Naive thymus-derived CD8-positive, alpha-beta T cell (primary cell): ENCODE results near the gene RANBP2. TPM values are rescaled to one million over a fixed set of nuclear protein-coding genes. Genes with fewer than 3 reads are reported as not detected.
"Not testable (repeated sequence)": the region's sequence is repeated elsewhere in the genome, so short reads cannot be mapped to it uniquely, and the experiment has no call there.

Source experiments
- ATAC-seq, 2 donors: fragments of 150-1000 bp; cut with Tn5 transposase in 1 of 2; sonication (Bioruptor Pico), chemical (Tn5 transposase) in 1 of 2; 1 replicate in 1 of 2; 2 replicates in 1 of 2; pipeline ENCODE4 v1.10.0; 2021; ENCODE audit warnings: mild to moderate bottlenecking in 2 of 2, moderate library complexity in 2 of 2
- POLR2A ChIA-PET: fragments of 350-600 bp; sonication (Branson Sonifier 250); formaldehyde crosslinking; loops from one replicate; lab custom pipeline; 2021; ENCODE audit warnings: antibody characterized with exemption; lab: Charles Lee
- DNase-seq, 10 donors: peaks; one replicate each; pipeline versions ENCODE4 v3.0.0 to v3.0.0-alpha.2; 2020 to 2022
- H3K27ac Mint-ChIP-seq, 10 donors: one replicate each; pipeline ENCODE4 v1.8.0; 2020 to 2022; ENCODE audit warnings: mild to moderate bottlenecking in 10 of 10, mixed read lengths in 10 of 10, moderate library complexity in 4 of 10, inconsistent platforms in 1 of 10
- H3K27me3 Mint-ChIP-seq, 5 donors: one replicate each; pipeline ENCODE4 v1.8.0; 2021 to 2022; ENCODE audit warnings: mixed read lengths in 5 of 5
- H3K36me3 Mint-ChIP-seq, 3 donors: one replicate each; pipeline ENCODE4 v1.8.0; 2020 to 2022; ENCODE audit warnings: mixed read lengths in 3 of 3, mild to moderate bottlenecking in 2 of 3, inconsistent platforms in 1 of 3
- H3K4me1 Mint-ChIP-seq, 4 donors: one replicate each; pipeline ENCODE4 v1.8.0; 2021 to 2022; ENCODE audit warnings: mixed read lengths in 4 of 4
- H3K4me3 Mint-ChIP-seq, 10 donors: one replicate each; pipeline ENCODE4 v1.8.0; 2020 to 2022; ENCODE audit warnings: mild to moderate bottlenecking in 10 of 10, mixed read lengths in 10 of 10, moderate library complexity in 6 of 10, inconsistent platforms in 1 of 10
- H3K9me3 Mint-ChIP-seq, 9 donors: one replicate each; pipeline ENCODE4 v1.8.0; 2020 to 2022; ENCODE audit warnings: mixed read lengths in 9 of 9, mild to moderate bottlenecking in 3 of 9, inconsistent platforms in 1 of 9, moderate library complexity in 1 of 9
- polyA plus RNA-seq, 3 donors: library from polyadenylated mRNA; unstranded; fragments of 300-500 nt; fragmentation: Illumina TruSeq; gene quantifications; one replicate each; pipeline ENCODE4 v1.2.3, GENCODE V29; 2021
- total RNA-seq, 8 experiments: library from RNA in 2 of 8; stranded (reverse) in 2 of 8; gene quantifications; one replicate each; pipeline ENCODE4 v1.2.3 and lab custom pipeline; 2021 to 2026

RANBP2 gene
- total RNA-seq, result 10 to 100 TPM; 86.1 to 96.8 TPM
- 10 to 100 TPM in 2 of 3 donors, 1 to 10 TPM in 1; 7.9 to 15.6 (median 12.8) TPM for polyA plus RNA-seq
- total RNA-seq (lab: John Stamatoyannopoulos, UW), result 433 to 633 (median 537) reads per million in 6 experiments

DNA sequence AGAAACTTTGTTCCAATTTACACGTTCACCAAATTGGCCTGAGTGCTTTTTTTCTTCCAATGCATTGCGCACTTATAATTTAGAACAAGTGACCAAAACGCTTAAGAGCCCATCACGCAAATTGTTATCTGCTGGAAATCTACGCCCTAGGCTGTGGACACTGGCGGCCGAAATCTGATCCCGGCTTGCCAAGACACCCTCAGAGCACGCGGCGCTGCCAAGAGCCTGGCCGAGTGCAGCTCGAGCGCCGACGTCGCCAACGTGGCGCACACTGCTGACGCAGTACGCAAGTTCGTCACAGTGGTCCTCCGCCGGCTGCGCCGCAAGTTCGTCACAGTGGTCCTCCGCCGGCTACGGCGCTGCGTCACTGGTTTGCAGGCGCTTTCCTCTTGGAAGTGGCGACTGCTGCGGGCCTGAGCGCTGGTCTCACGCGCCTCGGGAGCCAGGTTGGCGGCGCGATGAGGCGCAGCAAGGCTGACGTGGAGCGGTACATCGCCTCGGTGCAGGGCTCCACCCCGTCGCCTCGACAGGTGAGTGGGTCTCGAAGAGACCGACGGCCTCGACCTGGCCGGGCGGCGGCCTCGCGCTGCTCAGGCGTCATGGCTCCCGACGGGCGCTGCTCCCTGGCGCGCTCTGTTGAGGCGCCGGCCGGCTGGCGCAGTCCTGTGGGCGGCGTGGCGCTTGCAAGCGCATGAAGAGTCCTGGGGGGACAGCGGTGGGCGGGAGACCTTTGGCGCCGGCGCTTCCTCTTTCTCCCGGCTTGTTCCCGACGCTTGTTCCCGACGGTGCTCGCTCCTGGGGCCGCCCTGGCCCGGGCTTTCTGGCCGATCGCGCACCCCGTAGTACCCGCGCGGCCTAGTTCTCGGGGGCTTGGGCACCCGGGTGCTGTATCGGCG, at the start of gene RANBP2:
RANBP2 (plus strand) TSS at position 334 of the 896 bp plus-strand sequence; CDS start at position 459, 125 bp downstream.
- ATAC-seq, result peak; percentile 89 to 93
- POLR2A ChIA-PET, result interaction anchor here (0.9 to 1.1 kb wide), 3 partner anchors 9 to 312 kb away, joined by 3 to 4 read pairs (median 3); partner anchors contain the start of gene GCC2
- peak within 1 kb of the TSS; percentile 98 to 100 (median 99) for H3K27ac Mint-ChIP-seq
- peaks cover 7 to 32% (median 28%) of the 10 kb centered on the region in 4 donors for H3K4me1 Mint-ChIP-seq
- peaks cover 0 to 7% (median 0%) of the 10 kb centered on the region in 3 donors for H3K36me3 Mint-ChIP-seq
- peak within 1 kb of the TSS; percentile 91 to 98 (median 96) for H3K4me3 Mint-ChIP-seq
- peak; percentile 87 to 97 (median 94) for DNase-seq
- no peaks in the 10 kb centered on the region for H3K27me3 Mint-ChIP-seq
- H3K9me3 Mint-ChIP-seq, result no peaks in the 10 kb centered on the region

DNA sequence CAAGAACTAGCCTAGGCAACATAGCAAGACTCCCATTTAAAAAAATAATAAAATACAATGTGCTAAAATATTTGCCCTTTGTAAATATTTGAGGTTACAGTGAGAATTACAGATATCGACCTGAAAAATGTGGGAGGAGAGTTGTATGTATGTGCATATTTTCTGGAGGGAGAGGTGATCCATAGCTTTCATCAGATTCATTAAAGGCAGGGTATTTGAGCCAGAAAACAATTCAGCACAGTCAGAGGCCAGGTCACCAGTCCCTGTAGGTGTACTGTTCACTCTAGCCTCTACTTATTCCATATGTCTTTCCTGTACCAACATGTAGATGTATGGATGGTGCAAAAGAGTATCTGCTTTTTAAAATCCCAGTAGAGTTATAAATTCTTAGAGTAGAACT, 49.0 kb upstream of the RANBP2 start:
- POLR2A ChIA-PET, H3K27ac Mint-ChIP-seq, ATAC-seq: not testable (repeated sequence)

DNA sequence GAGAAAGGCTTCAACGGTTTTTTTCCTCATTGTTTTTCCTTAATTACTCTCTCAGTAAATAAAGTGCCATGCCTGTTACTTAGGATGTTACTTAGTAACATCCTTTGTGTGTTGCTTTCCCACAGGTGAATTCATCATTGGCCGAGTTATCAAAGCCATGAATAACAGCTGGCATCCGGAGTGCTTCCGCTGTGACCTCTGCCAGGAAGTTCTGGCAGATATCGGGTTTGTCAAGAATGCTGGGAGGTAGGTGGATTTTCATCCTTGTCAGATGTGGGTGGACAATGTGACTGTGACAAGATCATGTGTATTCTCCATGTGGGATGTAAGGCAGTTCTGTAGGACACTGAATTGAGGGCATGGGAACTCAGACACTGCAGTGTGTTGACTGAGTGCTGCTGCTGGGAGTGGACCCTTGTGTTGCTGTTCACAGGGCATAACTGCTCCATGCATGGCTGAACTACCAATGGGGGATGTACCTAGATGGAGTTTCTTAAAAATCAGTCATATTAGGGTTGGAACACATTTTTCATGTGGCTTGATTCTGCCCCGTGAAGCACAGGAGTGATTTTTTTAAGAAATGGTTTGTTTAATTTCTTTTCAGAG, 47.0 kb upstream of the RANBP2 start:
- H3K4me1 Mint-ChIP-seq, H3K27ac Mint-ChIP-seq, H3K27me3 Mint-ChIP-seq, ATAC-seq, H3K4me3 Mint-ChIP-seq, POLR2A ChIA-PET, DNase-seq, H3K9me3 Mint-ChIP-seq: not testable (repeated sequence)
- peaks cover 0 to 20% (median 0%) of the 10 kb centered on the region in 3 donors for H3K36me3 Mint-ChIP-seq

More for the DNA sequence above, 49.0 kb upstream of the RANBP2 start:
- not testable (repeated sequence) for H3K4me3 Mint-ChIP-seq, H3K9me3 Mint-ChIP-seq, DNase-seq, H3K4me1 Mint-ChIP-seq, H3K27me3 Mint-ChIP-seq
- peaks cover 0 to 17% (median 0%) of the 10 kb centered on the region in 3 donors for H3K36me3 Mint-ChIP-seq

DNA sequence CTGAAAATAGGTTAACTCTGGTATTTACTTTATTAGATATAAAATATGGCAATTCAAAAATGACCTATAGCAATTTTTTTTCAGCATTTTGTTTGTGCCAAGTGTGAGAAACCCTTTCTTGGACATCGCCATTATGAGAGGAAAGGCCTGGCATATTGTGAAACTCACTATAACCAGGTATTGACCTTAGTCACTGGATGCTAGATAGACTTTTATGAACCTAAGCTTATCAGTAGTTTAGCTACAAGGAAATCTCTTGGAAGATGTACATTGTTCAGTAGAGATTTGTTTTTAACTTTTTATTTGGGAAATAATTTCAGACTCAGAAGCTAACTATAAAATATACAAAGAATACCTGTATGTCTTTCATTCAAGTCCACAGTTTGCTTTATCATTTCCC, 42.8 kb upstream of the RANBP2 start:
- H3K36me3 Mint-ChIP-seq, result peaks cover 0 to 44% (median 0%) of the 10 kb centered on the region in 3 donors
- ATAC-seq, H3K9me3 Mint-ChIP-seq, H3K4me3 Mint-ChIP-seq, DNase-seq, H3K4me1 Mint-ChIP-seq, H3K27me3 Mint-ChIP-seq, POLR2A ChIA-PET, H3K27ac Mint-ChIP-seq: not testable (repeated sequence)

- H3K9me3 Mint-ChIP-seq, H3K27ac Mint-ChIP-seq, H3K27me3 Mint-ChIP-seq, DNase-seq, POLR2A ChIA-PET, H3K4me1 Mint-ChIP-seq, ATAC-seq: not testable (repeated sequence)
- Mint-ChIP-seq H3K36me3 (peaks cover 0 to 47% (median 0%) of the 10 kb centered on the region in 3 donors), H3K4me3 (peak overlapping the region in 1 of 10 donors; percentile 22)
Measured at GRCh38 chr2:108677239-108677744, 42.0 kb upstream of the RANBP2 start.

DNA sequence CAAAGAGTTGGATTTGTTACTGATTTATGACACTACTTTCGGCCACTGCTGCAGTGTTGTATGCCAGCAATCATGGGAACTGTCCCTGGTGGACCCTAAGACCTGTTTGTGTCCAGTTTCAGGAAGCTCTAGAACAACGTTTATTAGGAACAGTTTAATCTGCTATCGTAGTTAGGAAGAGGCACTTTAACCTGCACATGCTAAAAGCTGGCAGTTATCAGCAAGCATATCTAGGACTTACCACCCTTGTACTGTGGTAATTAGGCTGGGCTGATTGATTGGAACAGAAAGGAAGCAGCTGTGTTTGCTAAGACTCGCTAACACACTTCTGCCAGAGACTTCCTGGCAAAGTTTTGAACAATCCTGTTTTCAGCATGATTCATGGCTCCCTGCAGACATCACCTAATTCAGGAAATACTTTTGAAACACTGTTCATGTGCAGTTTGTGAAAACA, 41.1 kb upstream of the RANBP2 start:
- not testable (repeated sequence) for H3K27me3 Mint-ChIP-seq, H3K27ac Mint-ChIP-seq

DNA sequence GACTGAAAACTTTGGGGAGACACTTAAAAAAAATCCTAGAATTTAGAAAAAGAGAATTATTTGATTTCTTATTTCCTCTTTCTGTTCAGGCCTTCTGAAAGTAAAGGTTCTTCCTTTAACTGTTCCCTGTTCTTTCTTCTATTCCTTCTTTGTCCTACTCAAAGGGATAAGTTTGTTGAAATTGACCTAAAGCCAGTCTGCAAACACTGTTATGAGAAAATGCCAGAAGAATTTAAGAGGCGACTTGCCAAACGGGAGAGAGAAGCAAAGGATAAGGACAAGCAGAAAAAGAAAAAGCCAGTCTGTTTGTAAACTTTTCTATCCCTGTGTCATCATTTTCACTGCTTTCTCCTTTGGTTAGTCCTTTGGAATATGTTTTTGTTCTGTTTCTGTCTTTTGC, 38.5 kb upstream of the RANBP2 start:
- H3K4me1 Mint-ChIP-seq, H3K9me3 Mint-ChIP-seq, H3K4me3 Mint-ChIP-seq, H3K27ac Mint-ChIP-seq, H3K27me3 Mint-ChIP-seq, ATAC-seq, DNase-seq: not testable (repeated sequence)
- POLR2A ChIA-PET, result interaction anchor here (0.7 kb wide), 1 partner anchor 183 kb away, joined by 6 read pairs; no protein-coding TSS in a partner anchor
- H3K36me3 Mint-ChIP-seq, result peaks cover 0 to 37% (median 0%) of the 10 kb centered on the region in 3 donors

More for the DNA sequence above, 41.1 kb upstream of the RANBP2 start:
- ATAC-seq, H3K4me3 Mint-ChIP-seq, H3K4me1 Mint-ChIP-seq, DNase-seq, H3K9me3 Mint-ChIP-seq, POLR2A ChIA-PET: not testable (repeated sequence)
- peaks cover 0 to 43% (median 0%) of the 10 kb centered on the region in 3 donors for H3K36me3 Mint-ChIP-seq

DNA sequence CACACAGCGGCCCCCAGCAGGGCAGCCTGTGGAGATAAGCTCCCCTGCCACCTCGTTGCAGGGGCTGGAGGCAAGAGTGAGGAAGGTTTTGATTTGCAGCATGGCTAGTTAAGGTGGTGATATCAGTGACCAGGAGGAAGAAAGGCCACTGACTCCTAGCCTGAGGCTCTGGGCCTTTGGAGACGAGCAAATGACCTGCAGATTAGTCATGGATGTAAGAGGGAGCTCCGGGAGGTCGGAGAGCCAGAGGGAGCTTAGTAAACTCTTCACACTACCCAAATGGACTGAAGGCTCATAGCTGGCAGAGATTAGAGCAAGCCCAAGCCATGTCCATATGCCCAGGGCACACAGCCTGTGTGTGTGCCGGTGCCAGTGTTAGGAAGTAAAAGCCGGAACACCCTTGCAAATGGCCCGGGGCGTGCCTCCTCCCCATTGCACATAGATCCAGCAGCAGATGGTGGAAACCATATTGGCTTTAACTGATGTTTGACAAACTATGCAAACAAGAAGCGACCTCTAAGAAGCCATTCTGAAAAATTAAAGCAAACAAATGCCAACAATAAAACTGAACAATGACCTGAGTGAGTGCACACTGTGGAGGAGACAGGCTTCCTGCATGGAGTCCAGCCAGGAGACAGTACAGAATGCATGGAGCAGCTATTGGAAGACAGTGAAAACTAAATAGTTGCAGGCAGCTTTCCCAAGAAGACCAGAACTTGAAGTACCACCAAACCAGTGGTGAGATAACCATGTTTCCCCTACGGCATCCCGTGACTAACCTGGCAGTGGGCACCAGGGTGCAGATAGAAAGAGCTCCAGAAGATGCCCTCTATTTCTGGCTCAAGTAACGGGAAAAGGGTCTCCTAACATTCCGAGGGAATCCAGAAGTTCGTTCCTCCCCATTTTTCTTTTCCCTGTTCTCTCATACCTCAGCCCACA, 30.2 kb upstream of the RANBP2 start:
- ATAC-seq, H3K9me3 Mint-ChIP-seq, H3K4me3 Mint-ChIP-seq, H3K27me3 Mint-ChIP-seq, H3K27ac Mint-ChIP-seq, H3K4me1 Mint-ChIP-seq, POLR2A ChIA-PET, DNase-seq, H3K36me3 Mint-ChIP-seq: not testable (repeated sequence)

DNA sequence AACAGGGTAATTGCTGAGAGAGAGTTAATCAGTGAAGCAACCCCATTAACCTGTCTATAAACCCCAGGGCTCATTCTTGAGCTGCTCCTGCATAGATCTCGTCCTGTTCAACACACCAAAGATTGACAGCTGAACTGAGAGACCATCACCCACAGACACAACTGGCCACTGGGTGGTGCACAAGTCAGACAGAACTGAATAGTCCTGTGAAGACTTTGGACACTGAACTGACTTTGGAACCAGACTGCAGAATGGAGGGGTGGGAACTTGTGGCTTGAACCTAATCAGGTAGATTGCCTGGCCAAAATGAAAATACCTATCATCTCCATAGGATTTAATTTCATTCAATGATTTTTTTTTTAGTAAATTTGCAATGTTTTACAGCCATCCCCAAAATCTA, 29.3 kb upstream of the RANBP2 start:
- POLR2A ChIA-PET, H3K9me3 Mint-ChIP-seq, H3K4me1 Mint-ChIP-seq, H3K27ac Mint-ChIP-seq, H3K4me3 Mint-ChIP-seq, H3K27me3 Mint-ChIP-seq, H3K36me3 Mint-ChIP-seq: not testable (repeated sequence)
- ATAC-seq, result peak; percentile 59 to 83
- peak in 1 of 10 donors; percentile 1 for DNase-seq

DNA sequence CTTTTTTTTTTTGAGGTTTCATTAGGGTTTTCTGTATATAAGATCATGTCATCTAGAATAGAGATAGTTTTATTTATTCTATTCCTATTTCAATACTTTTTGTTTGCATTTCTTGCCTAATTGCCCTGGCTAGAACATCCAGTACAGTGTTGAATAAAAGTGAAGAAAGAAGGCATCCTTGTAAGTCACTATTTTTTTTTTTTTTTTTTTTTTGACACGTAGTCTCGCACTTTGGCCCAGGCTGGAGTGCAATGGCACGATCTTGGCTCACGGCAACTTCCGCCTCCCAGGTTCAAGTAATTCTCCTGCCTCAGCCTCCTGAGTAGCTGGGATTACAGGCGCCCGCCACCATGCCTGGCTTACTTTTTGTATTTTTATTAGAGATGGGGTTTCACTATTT, 27.8 kb upstream of the RANBP2 start:
- no peaks in the 10 kb centered on the region for H3K27me3 Mint-ChIP-seq
- no peaks in the 10 kb centered on the region for H3K36me3 Mint-ChIP-seq
- POLR2A ChIA-PET, result interaction anchor here (0.7 kb wide), 1 partner anchor 8 kb away, joined by 3 read pairs; no protein-coding TSS in a partner anchor
- no peak for DNase-seq
- no peaks in the 10 kb centered on the region for H3K4me1 Mint-ChIP-seq
- H3K9me3 Mint-ChIP-seq, result no peaks in the 10 kb centered on the region
- no peak for ATAC-seq
- no peak overlapping the region for H3K4me3 Mint-ChIP-seq
- no peak overlapping the region for H3K27ac Mint-ChIP-seq

DNA sequence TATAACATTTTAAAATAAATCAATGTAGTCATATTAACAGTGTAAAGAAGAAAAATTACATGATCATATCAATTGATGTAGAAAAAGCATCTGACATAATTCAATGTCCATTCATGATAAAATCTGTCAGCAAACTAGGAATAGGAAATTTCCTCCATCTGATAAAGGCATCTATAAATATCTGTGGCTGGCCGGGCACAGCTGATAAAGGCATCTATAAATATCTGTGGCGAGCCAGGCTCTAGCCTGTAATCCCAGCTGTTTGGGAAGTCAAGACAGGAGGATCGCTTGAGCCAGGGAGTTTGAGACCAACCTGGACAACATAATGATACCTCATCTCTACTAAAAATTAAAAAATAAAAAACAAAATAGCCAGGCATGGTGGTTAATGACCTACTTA, 18.1 kb upstream of the RANBP2 start:
- H3K27me3 Mint-ChIP-seq, result peaks cover 0 to 7% (median 2%) of the 10 kb centered on the region in 5 donors
- H3K4me1 Mint-ChIP-seq, result no peaks in the 10 kb centered on the region
- no peak overlapping the region for H3K4me3 Mint-ChIP-seq
- H3K9me3 Mint-ChIP-seq, result peaks cover 0 to 4% (median 0%) of the 10 kb centered on the region in 9 donors
- no peak overlapping the region for H3K27ac Mint-ChIP-seq
- POLR2A ChIA-PET, result no interaction called here
- no peak for DNase-seq
- no peaks in the 10 kb centered on the region for H3K36me3 Mint-ChIP-seq
- ATAC-seq, result no peak

GRCh38 chr2:108701806-108702205, 17.5 kb upstream of the RANBP2 start:
- Mint-ChIP-seq H3K4me1 (no peaks in the 10 kb centered on the region), H3K9me3 (peaks cover 0 to 8% (median 1%) of the 10 kb centered on the region in 9 donors), H3K27ac (no peak overlapping the region), H3K4me3 (no peak overlapping the region), H3K27me3 (peaks cover 0 to 7% (median 2%) of the 10 kb centered on the region in 5 donors), H3K36me3 (peaks cover 0 to 2% (median 0%) of the 10 kb centered on the region in 3 donors)
- no peak for DNase-seq
- POLR2A ChIA-PET, result no interaction called here
- no peak for ATAC-seq
